HG02981 (cell line): ENCODE measurements around the gene PTCHD4.
"Not testable (repeated sequence)": the region's sequence is repeated elsewhere in the genome, so short reads cannot be mapped to it uniquely, and the experiment has no call there.

Experiments used
- ATAC-seq: cut with Tn5 transposase; IDR thresholded peaks from one replicate; pipeline ENCODE4 v1.9.1; 2021; ENCODE audit warnings: mild to moderate bottlenecking, moderate library complexity; ENCODE audit not compliant: unreplicated experiment

PTCHD4 gene

DNA sequence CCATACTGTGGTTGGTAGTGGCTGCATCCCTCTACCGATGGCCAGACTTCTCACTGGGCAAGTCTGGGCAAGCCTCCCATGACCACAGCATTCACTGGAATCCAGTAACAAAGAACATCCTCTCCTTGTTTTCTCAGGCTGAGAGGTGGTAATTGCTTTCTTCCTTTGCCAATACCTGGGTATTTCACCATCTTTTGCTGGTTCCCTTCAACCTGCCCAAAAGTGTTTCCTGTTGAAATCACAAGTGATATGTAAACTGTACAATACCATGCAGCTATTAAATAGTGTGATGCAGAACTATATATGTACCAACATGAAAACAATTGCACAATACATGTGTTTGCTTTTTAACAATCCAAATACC is at the start of gene PTCHD4:
PTCHD4 (minus strand) TSS at position 55 of the 364 bp plus-strand sequence. CDS start 42,240 bp downstream, outside the sequence.
- ATAC-seq: no peak

GRCh38 chr6:48151142-48151541 is 40.1 kb upstream of the PTCHD4 start:
- ATAC-seq: peak; percentile 47

DNA sequence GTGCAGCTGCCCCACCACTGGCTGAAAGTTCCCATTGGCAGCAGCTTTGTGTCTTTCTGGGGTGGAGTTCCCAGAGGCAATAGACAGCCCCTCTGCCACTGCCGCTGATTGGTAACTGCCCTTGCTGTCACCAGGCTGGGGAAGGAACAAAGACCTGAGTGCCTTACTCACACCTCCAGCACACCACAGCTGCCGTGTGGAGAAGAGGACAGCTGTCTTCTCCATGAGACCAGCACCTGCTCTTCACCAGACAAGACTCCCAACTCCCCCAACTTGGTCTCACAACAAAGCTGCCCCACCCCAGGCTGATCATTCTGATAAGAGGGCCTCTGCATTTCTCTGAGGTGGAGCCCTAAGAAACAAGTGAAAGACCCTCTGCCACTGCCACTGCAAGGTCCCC is 39.7 kb upstream of the PTCHD4 start:
- ATAC-seq: no peak

- no peak for ATAC-seq
Observed at GRCh38 chr6:48147051-48147450, 36.1 kb upstream of the PTCHD4 start.

GRCh38 chr6:48144021-48144420 is 33.0 kb upstream of the PTCHD4 start:
- no peak for ATAC-seq

DNA sequence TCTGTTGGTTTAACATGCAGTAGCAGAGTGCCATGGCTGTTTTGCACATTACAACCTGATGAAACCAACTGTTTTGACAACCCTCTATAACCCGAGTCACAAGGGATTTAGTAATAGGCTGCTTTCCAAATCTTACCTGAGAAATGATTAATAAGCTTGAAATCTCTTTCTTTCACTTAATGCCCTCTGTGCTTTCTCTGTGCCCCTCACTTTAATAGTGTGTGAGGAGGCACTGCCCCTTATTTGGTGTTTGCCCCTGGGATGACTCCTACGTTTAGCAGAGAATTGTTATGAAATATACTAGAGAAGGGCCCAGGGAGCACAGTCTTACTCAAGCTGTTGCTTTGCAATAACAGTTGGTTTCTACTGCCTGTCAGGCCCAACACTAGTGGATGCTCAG is 31.0 kb upstream of the PTCHD4 start:
- no peak for ATAC-seq

DNA sequence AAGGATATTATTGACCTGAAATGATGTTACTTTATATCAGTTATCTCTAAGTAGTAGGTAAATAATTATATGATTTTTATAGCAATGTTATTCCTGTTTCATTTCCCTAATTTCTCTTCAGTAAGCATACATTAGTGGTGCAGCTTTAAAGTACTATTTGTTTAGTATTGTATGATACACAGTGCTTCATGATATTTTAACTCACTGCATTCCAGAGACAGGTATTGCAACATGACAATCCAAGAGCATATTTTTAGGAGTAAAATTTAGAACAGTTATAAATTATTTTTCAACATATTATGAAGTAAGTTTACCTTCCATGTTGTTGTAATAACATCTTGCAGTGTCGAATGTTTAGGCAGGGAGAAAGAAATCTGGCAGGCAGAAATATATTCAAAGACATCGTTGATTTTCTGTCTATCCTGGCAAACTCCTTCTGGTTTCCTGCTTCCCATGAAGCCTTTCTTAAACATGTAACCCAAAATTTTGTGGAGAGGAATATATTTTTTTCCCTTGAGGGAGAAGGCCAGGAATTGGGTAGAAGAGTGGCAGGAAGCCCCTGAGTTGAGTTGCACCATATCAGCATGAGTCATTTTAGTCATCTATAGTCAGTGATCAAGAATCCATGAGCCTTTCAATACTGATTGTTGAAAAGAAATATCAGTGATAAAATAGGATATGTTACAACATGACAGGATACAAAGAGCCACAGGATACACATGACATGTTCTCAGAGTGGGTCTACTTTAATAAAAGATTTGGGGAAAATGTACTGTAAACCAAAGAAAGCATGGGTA is 29.0 kb upstream of the PTCHD4 start:
- ATAC-seq: no peak

DNA sequence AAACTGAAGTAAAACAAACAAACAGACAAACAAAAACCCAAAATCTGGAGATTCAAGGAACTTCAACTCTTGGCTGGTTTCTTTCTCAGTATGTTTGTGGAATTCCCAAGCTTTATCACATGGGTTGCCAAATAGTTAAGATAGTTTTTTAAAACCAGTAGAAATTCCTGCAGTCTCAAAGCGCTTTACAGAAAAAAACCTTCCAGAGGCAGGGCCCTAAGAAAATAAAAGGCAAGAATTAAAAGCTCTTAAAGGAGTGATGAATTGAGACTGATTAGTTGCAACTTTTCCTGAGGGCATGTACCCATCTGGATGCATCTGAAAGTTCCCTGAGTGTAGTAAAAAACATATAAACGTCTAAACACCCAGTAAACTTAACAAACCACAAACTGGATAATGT is 25.9 kb upstream of the PTCHD4 start:
- ATAC-seq: no peak

DNA sequence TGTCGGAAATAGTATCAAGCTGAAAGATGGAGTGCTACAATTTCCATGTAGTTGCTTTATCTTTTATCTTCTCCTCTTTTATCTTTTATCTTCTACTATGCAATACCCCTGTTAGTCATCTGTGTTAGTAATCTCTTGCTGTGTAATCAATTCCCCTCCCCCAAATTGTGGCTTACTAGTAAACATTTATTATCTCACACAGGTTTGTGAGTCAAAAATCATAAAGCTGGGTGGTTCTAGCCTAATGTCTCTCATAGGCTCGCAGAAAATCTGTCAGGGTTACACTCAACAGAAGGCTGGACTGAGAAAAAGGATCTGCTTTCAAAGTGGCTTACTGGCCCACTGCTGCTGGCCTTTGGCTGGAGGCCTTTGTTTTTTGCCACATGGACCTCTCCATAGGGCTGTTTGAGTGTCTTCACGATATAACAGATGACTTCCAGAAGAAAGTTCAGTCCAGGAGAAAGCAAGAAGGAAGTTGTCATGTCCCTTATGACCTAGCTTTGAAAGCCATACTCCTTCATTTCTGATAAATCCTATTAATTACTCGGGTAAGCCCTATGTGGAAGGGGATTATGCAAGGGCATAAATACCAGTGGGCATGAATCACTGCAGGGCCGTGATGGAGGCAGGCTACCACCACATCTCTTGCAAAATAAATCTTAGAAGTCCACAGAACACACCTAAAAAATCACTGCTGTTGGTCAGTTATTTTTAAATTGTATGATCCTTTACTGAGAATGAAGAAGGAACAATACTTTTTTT is 24.5 kb upstream of the PTCHD4 start:
- ATAC-seq: no peak

- no peak for ATAC-seq
Observed at GRCh38 chr6:48134246-48134645, 23.2 kb upstream of the PTCHD4 start.

DNA sequence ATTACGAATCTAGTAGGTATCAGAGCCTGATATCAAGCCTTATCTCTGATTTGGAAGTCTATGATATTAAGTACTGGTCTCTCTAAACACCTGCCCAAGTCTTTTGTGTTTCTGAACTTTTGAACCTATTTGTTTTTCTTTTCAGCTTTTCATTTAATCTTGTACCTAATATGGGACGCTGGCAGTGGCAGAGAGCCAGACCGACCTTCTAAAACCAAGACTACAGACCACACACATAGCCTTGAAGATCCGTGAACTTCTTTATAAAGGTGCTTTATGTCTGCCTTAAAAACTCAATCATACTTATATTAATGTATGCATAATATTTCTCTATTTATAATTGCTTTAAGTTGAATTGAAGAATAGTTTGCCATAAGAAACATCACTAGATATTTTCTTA is 12.6 kb upstream of the PTCHD4 start:
- no peak for ATAC-seq

DNA sequence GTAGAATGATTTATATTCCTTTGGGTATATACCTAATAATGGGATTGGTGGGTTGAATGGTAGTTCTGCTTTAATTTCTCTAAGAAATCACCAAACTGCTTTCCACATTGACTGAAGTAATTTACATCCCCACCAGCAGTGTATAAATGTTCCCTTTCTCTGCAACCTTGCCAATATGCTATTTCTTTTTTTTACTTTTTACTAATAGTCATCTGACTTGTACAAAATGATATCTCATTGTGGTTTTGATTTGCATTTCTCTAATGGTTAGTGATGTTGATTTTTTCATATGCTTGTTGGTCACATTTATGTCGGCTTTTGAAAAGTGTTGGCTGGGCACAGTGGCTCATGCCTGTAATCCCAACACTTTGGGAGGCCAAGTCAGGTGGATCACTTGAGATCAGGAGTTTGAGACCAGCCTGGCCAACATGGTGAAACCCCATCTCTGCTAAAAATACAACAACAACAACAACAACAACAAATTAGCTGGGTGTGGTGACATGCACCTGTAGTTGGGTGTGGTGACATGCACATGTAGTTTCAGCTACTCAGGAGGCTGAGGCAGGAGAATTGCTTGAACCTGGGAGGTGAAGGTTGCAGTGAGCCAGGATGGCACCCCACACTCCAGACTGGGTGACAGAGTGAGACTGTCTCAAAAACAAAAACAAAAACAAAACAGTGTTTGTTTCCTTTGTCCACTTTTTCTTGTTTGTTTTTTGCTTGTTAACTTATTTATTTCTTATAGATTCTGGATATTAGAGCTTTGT is 11.2 kb upstream of the PTCHD4 start:
- ATAC-seq: not testable (repeated sequence)

- no peak for ATAC-seq
Observed at GRCh38 chr6:48116699-48117645, 6.0 kb upstream of the PTCHD4 start.

DNA sequence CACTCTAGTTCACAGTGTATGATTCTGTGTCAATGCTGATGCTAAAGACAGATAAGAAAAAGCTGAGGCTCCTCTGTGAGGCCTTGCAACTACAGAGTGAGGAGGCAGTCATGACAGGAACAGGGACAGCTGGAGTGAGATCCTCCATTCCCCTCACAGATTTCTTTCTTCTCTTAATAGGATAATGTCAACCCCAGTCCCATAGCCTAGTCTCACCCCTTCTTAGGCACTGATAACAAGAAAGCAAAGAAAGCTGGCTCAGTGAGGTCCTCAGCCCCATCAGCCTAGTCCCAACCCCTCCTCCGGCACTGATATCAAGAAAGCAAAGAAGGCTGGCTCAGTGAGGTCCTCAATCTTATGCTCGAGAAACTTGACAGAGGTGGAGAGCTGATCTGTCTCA is 2.1 kb upstream of the PTCHD4 start:
- ATAC-seq: no peak

GRCh38 chr6:48111575-48111974 is 578 bp upstream of the PTCHD4 start:
- no peak for ATAC-seq

- ATAC-seq: no peak
Observed at GRCh38 chr6:48110436-48111142, 408 bp downstream of the PTCHD4 start.

- no peak for ATAC-seq
Observed at GRCh38 chr6:48109944-48110343, 1.1 kb downstream of the PTCHD4 start.

- ATAC-seq: not testable (repeated sequence)
Observed at GRCh38 chr6:48102476-48103195, 8.4 kb downstream of the PTCHD4 start.

DNA sequence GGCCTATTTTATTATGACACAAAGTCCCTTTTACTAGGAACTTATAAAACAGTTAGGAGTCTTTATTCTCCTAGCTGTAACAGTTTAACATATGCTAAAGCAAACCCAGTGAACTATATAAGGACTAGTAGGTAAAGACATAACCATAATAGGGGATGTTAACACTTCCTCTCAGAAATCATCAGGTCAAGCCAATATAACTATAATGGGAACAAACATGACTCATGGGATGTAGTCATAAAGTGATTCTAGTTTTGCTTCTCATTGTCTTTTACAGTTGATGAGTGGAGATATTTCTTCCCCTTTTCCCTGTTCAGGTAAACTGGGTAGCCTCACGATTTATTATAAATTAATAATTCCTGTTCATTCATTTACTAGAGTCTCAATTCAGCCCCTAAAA is 9.7 kb downstream of the PTCHD4 start:
- ATAC-seq: peak; percentile 79
